ENCODE measurements around the gene ALOX15B.

DNA sequence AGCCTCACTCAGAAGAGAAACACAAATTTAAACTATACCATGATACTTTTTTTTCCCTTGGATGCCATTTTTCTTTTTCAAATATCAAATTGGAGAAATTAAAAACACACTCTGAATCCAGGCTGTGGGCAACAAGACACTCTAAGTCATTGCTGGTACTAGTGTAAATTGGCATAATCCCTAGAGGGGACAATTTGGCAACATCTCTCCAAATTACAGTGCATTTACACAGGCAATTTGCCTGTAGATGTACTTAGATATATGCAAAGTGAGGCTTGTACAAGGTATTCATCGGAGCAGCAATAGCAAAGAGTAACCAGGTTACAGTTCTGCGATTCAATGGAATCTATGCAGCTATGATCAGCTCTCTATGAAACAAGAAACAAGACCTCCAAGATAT lies 43.1 kb upstream of the ALOX15B start:
- TF ChIP-seq, protein P1, sequence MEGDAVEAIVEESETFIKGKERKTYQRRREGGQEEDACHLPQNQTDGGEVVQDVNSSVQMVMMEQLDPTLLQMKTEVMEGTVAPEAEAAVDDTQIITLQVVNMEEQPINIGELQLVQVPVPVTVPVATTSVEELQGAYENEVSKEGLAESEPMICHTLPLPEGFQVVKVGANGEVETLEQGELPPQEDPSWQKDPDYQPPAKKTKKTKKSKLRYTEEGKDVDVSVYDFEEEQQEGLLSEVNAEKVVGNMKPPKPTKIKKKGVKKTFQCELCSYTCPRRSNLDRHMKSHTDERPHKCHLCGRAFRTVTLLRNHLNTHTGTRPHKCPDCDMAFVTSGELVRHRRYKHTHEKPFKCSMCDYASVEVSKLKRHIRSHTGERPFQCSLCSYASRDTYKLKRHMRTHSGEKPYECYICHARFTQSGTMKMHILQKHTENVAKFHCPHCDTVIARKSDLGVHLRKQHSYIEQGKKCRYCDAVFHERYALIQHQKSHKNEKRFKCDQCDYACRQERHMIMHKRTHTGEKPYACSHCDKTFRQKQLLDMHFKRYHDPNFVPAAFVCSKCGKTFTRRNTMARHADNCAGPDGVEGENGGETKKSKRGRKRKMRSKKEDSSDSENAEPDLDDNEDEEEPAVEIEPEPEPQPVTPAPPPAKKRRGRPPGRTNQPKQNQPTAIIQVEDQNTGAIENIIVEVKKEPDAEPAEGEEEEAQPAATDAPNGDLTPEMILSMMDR (IDR thresholded peaks at IDR 0.05; ENCODE audit: poor library complexity): no peak
- TF ChIP-seq EZH2phosphoT487 (IDR thresholded peaks at IDR 0.05; ENCODE audit: low read depth, severe bottlenecking, unreplicated experiment) (no peak), EZH2 (IDR thresholded peaks at IDR 0.05; ENCODE audit: borderline replicate concordance) (no peak)

Data from hepatocyte (in vitro differentiated cells).